AG04450 (cell line): ENCODE results near the gene CPN2. TPM values are rescaled to one million over a fixed set of nuclear protein-coding genes. Genes with fewer than 3 reads are reported as not detected.
A peak's percentile ranks its signal among the peaks of the same experiment; 100 is the strongest.

Source experiments
- CTCF ChIA-PET: fragments of 300-600, 350-600 bp; formaldehyde crosslinking; extraction: SDS; loops from one replicate; lab custom pipeline; 2022; ENCODE audit warnings: antibody characterized with exemption, inconsistent platforms; lab: Charles Lee
- POLR2A ChIA-PET: fragments of 350-600 bp; formaldehyde crosslinking; extraction: SDS; loops from one replicate; lab custom pipeline; 2021; ENCODE audit warnings: antibody characterized with exemption, inconsistent platforms; lab: Yijun Ruan, JAX
- DNase-seq: peaks from one replicate; pipeline ENCODE4 v3.0.0-alpha.2; 2011; ENCODE audit warnings: low read depth, low spot score
- H3K27ac ChIP-seq: one replicate; pipeline ENCODE4 v1.5.1; 2012; ENCODE audit warnings: low read depth, low read length, control low read depth
- H3K27me3 ChIP-seq: one replicate; pipeline ENCODE4 v1.6.0; 2012; ENCODE audit warnings: low read length; ENCODE audit not compliant: control insufficient read depth, insufficient read depth
- H3K4me3 ChIP-seq: 2 replicates; pipeline ENCODE4 v1.5.1; 2011; ENCODE audit warnings: mild to moderate bottlenecking, low read depth, low read length, control low read depth
- H3K9me3 ChIP-seq: 2 replicates; pipeline ENCODE4 v1.5.1; 2012; ENCODE audit warnings: low read length; ENCODE audit not compliant: control insufficient read depth, insufficient read depth
- CTCF ChIP-seq: IDR thresholded peaks from 2 replicates; pipeline ENCODE4 v1.5.1; 2011; ENCODE audit warnings: low read depth, low read length, control low read depth, inconsistent platforms
- polyA plus RNA-seq: library from polyadenylated mRNA; depleted of rRNA; stranded (reverse); fragments of >200 nt; gene quantifications from 2 replicates; pipeline ENCODE4 v1.2.3, GENCODE V29; 2011

The CPN2 gene
- polyA plus RNA-seq, 1 experiment: not detected

- ChIA-PET CTCF (interaction anchor here (1.8 to 5.6 kb wide), 3 partner anchors 7 to 69 kb away, joined by 4 to 98 read pairs (median 55); no protein-coding TSS in a partner anchor), POLR2A (no interaction called here)
- no peaks in the 10 kb centered on the region for H3K27me3 ChIP-seq
- no peaks in the 10 kb centered on the region; the same call in 1 of the 2 replicates for H3K9me3 ChIP-seq
- no peak overlapping the region for H3K4me3 ChIP-seq
- DNase-seq: no peak
- no peak overlapping the region for H3K27ac ChIP-seq
- TF ChIP-seq CTCF: no peak
Measured at GRCh38 chr3:194336601-194337355, 14.3 kb downstream of the CPN2 start.

- POLR2A ChIA-PET: interaction anchor here (0.6 kb wide), 1 partner anchor 10 kb away, joined by 3 read pairs; no protein-coding TSS in a partner anchor
- no peak overlapping the region for H3K27ac ChIP-seq
- DNase-seq: no peak
- CTCF ChIA-PET: interaction anchor here (0.6 to 5.6 kb wide), 16 partner anchors 10 to 672 kb away, joined by 3 to 98 read pairs (median 4); partner anchors contain the start of gene GP5
- H3K27me3 ChIP-seq: no peaks in the 10 kb centered on the region
- no peak for TF ChIP-seq CTCF
- H3K4me3 ChIP-seq: no peak overlapping the region
- H3K9me3 ChIP-seq: no peaks in the 10 kb centered on the region; the same call in 1 of the 2 replicates
Measured at GRCh38 chr3:194333981-194334320, 17.2 kb downstream of the CPN2 start.

GRCh38 chr3:194333212-194333980 is 17.7 kb downstream of the CPN2 start:
- CTCF ChIA-PET: interaction anchor here (0.6 to 5.6 kb wide), 13 partner anchors 11 to 671 kb away, joined by 3 to 98 read pairs (median 4); partner anchors contain the start of gene GP5
- TF ChIP-seq CTCF: peak; percentile 92
- peaks cover under 1% of the 10 kb centered on the region; the same call in 1 of the 2 replicates for H3K9me3 ChIP-seq
- H3K27me3 ChIP-seq: no peaks in the 10 kb centered on the region
- POLR2A ChIA-PET: interaction anchor here (0.6 kb wide), 1 partner anchor 9 kb away, joined by 3 read pairs; no protein-coding TSS in a partner anchor
- no peak overlapping the region for H3K27ac ChIP-seq
- peak overlapping the region; percentile 67 for H3K4me3 ChIP-seq
- no peak for DNase-seq

GRCh38 chr3:194332858-194333211 is 18.3 kb downstream of the CPN2 start:
- TF ChIP-seq CTCF: no peak
- CTCF ChIA-PET: interaction anchor here (0.6 to 5.6 kb wide), 5 partner anchors 11 to 88 kb away, joined by 4 to 98 read pairs (median 11); partner anchors contain the start of gene GP5

More at GRCh38 chr3:194332858-194333211, 18.3 kb downstream of the CPN2 start:
- Histone ChIP-seq H3K27me3 (no peaks in the 10 kb centered on the region), H3K27ac (no peak overlapping the region), H3K4me3 (no peak overlapping the region), H3K9me3 (peaks cover 6% of the 10 kb centered on the region; the same call in 1 of the 2 replicates)
- no peak for DNase-seq
- POLR2A ChIA-PET: no interaction called here
